BJ (cell line): ENCODE measurements around the gene TNIP2. TPM values are rescaled to one million over a fixed set of nuclear protein-coding genes. Genes with fewer than 3 reads are reported as not detected.
"Not testable (repeated sequence)": the region's sequence is repeated elsewhere in the genome, so short reads cannot be mapped to it uniquely, and the experiment has no call there.

Source experiments
- CTCF ChIA-PET: fragments of 350-600 bp; formaldehyde crosslinking; extraction: SDS; loops from one replicate; lab custom pipeline; 2021; ENCODE audit warnings: antibody characterized with exemption, inconsistent platforms; lab: Yijun Ruan, JAX
- POLR2A ChIA-PET: fragments of 300-600 bp; sonication (Branson Sonifier 250); formaldehyde crosslinking; extraction: SDS; loops from one replicate; lab custom pipeline; 2021; ENCODE audit warnings: antibody characterized with exemption; lab: Charles Lee
- DNase-seq: peaks from one replicate; pipeline ENCODE4 v3.0.0-alpha.2; 2011; ENCODE audit warnings: low read depth
- H3K27me3 ChIP-seq: 2 replicates; pipeline ENCODE4 v1.6.0; 2011; ENCODE audit warnings: low read length; ENCODE audit not compliant: control insufficient read depth, insufficient read depth
- H3K36me3 ChIP-seq: 2 replicates; pipeline ENCODE4 v1.5.1; 2011; ENCODE audit warnings: low read length; ENCODE audit not compliant: control insufficient read depth, insufficient read depth
- H3K4me3 ChIP-seq: 2 replicates; pipeline ENCODE4 v1.5.1; 2011; ENCODE audit warnings: low read depth, mild to moderate bottlenecking, control low read depth, low read length
- CTCF ChIP-seq: IDR thresholded peaks from 2 replicates; pipeline ENCODE4 v1.5.1; 2011; ENCODE audit warnings: low read depth, mild to moderate bottlenecking, control low read depth, inconsistent platforms, low read length, moderate library complexity; ENCODE audit not compliant: insufficient read depth
- polyA plus RNA-seq: library from polyadenylated mRNA; depleted of rRNA; stranded (reverse); fragments of >200 nt; gene quantifications from 2 replicates; pipeline ENCODE4 v1.2.3, GENCODE V29; 2011

TNIP2 gene
- polyA plus RNA-seq, 1 experiment = 48.1 TPM

GRCh38 chr4:2731907-2732317 is 24.2 kb downstream of the TNIP2 start:
- Histone ChIP-seq H3K36me3 (peaks cover 23% of the 10 kb centered on the region), H3K4me3 (no peak overlapping the region), H3K27me3 (no peaks in the 10 kb centered on the region)
- POLR2A ChIA-PET = no interaction called here
- no peak for TF ChIP-seq CTCF
- CTCF ChIA-PET = no interaction called here
- no peak for DNase-seq

- H3K4me3 ChIP-seq = no peak overlapping the region
- H3K27me3 ChIP-seq = no peaks in the 10 kb centered on the region
- CTCF ChIA-PET = no interaction called here
- POLR2A ChIA-PET = no interaction called here
- H3K36me3 ChIP-seq = peaks cover 23% of the 10 kb centered on the region
- no peak for TF ChIP-seq CTCF
- no peak for DNase-seq
Observed at GRCh38 chr4:2729533-2729875, 26.6 kb downstream of the TNIP2 start.

GRCh38 chr4:2728806-2729532 is 27.2 kb downstream of the TNIP2 start:
- TF ChIP-seq CTCF = no peak
- H3K36me3 ChIP-seq = peaks cover 23% of the 10 kb centered on the region
- ChIA-PET CTCF (no interaction called here), POLR2A (no interaction called here)
- DNase-seq = no peak
- no peaks in the 10 kb centered on the region for H3K27me3 ChIP-seq
- H3K4me3 ChIP-seq = no peak overlapping the region

DNA sequence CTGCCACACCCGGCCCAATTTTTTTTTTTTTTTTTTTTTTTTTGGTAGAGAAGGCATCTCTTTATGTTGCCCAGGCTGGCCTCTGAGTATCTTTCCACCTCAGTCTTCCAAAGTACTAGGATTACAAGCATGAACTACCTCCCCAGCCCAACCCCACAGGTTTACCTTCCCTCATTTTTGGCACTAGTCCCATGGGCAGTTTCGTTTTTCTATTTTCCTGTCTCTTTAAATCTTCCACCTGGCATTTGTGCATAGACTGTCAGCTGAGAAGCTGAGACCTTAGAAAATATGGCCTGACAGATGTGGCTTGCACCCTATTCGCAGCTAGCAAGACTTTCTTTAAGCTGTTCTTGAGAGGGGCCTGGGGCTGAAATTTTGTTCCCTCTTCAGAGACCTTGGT is 27.9 kb downstream of the TNIP2 start:
- no peak for TF ChIP-seq CTCF
- no peak overlapping the region for H3K4me3 ChIP-seq
- H3K36me3 ChIP-seq = peaks cover 17% of the 10 kb centered on the region
- DNase-seq = no peak
- POLR2A ChIA-PET = no interaction called here
- CTCF ChIA-PET = no interaction called here
- no peaks in the 10 kb centered on the region for H3K27me3 ChIP-seq

DNA sequence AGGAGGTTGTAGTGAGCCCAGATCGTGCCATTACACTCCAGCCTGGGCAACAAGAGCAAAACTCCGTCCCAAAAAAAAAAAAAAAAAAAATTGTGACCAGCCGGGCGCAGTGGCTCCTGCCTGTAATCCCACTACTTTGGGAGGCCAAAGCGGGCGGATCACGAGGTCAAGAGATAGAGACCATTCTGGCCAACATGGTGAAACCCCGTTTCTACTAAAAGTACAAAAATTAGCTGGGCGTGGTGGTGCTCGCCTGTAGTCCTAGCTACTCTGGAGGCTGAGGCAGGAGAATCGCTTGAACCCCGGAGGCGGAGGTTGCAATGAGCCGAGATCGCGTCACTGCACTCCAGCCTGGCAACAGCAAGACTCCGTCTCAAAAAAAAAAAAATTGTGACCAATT is 29.3 kb downstream of the TNIP2 start:
- H3K4me3 ChIP-seq, CTCF ChIA-PET, H3K27me3 ChIP-seq, DNase-seq, POLR2A ChIA-PET: not testable (repeated sequence)
- H3K36me3 ChIP-seq = peaks cover 10% of the 10 kb centered on the region

GRCh38 chr4:2725380-2725779 is 30.8 kb downstream of the TNIP2 start:
- DNase-seq = no peak
- no peak for TF ChIP-seq CTCF
- POLR2A ChIA-PET = no interaction called here
- no peaks in the 10 kb centered on the region for H3K27me3 ChIP-seq
- no peak overlapping the region for H3K4me3 ChIP-seq
- CTCF ChIA-PET = no interaction called here
- H3K36me3 ChIP-seq = peaks cover 8% of the 10 kb centered on the region
